HG03378 (cell line): ENCODE measurements around the gene RTN4RL1.
"Not testable (repeated sequence)": the region's sequence is repeated elsewhere in the genome, so short reads cannot be mapped to it uniquely, and the experiment has no call there.

Experiments
- ATAC-seq: cut with Tn5 transposase; IDR thresholded peaks from one replicate; pipeline ENCODE4 v1.9.1; 2021; ENCODE audit warnings: mild to moderate bottlenecking, moderate library complexity; ENCODE audit not compliant: unreplicated experiment

RTN4RL1 gene

GRCh38 chr17:1899403-1900000 is 125.6 kb downstream of the RTN4RL1 start:
- no peak for ATAC-seq

- no peak for ATAC-seq
Measured at GRCh38 chr17:1898872-1899271, 126.3 kb downstream of the RTN4RL1 start.

DNA sequence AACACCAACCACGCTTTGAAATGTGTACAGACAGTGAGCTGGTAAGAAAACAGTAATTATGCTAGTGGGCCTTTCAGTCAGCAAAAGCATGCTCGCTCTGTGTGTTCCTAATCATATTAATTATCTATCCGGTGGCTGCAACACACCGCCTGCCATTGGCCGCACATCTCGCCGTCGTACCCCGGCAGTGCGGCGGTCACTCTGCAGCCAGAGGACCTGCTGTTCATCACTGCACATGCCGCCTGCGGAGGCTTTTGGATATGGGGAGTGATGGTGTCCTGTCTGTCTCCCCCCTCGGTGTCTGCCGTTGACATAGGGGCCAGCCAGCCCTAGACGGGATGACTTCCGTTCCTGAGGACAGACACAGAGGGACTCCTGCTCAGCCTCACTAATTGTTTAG is 126.8 kb downstream of the RTN4RL1 start:
- no peak for ATAC-seq

DNA sequence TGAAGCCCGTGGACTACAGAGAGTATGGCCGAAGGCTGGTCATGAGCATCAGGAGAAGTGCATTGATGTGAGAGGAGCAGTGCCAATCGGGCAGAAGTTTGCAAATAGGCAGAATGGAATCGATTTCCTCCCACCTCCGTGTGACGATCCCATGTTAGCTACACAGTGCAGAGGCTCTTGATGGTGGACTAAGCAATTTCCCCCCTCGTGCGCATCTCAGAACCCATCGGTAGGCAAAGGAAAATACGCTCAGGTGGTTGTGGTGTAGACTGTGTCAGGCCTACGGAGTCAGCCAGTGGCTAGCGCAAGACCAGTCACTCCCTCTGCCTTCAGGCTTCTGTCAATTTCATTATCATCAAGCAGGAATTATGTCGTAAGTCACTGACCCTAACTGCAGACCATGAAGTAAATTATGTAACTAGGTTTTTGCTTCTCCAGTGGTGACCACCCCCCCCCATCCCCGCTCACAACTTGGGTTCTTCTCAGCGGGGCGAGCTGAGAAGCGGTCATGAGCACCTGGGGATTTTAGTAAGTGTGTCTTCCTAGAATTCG is 128.0 kb downstream of the RTN4RL1 start:
- ATAC-seq = no peak

DNA sequence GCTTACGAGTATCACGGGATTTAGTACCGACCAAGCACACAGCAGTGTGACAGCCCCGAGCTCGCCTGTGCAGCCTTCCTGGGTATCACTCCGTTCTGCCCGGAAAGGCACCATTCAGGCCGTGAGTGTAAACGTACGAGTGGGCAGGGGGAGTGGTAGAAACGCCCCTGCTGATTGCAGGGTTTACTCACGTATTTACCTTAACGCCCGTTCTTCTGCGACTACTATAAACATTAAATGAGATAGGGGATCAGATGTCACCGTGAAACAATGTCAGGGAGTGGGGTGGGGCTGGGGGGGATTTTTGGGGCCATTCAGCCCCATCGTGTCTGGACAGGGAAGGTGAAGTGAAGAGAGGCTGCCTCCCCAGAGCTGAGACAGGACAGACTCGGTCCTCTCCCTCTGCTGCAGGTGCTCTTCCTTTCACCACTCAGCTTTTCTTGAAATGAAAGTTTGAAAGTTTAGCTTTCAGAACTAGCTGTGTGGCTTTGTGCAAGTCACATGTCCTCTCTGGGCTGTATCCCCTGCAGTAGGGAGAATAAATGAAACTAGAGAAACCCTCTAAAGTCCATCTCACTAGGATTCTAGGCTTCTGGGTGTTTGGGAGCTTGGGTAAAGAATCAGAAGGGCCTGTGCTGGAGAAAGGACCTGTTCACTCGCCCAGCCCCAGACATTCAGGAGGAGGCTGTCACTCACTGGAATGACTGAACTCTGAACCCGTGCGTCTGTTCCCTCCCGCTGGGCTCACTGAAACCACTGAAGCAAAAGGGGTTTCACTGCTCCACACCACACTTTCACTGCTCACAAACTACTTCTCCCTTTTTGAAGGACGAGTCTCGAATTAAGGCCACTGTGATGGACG is 128.7 kb downstream of the RTN4RL1 start:
- no peak for ATAC-seq

GRCh38 chr17:1895479-1895878 is 129.7 kb downstream of the RTN4RL1 start:
- not testable (repeated sequence) for ATAC-seq

DNA sequence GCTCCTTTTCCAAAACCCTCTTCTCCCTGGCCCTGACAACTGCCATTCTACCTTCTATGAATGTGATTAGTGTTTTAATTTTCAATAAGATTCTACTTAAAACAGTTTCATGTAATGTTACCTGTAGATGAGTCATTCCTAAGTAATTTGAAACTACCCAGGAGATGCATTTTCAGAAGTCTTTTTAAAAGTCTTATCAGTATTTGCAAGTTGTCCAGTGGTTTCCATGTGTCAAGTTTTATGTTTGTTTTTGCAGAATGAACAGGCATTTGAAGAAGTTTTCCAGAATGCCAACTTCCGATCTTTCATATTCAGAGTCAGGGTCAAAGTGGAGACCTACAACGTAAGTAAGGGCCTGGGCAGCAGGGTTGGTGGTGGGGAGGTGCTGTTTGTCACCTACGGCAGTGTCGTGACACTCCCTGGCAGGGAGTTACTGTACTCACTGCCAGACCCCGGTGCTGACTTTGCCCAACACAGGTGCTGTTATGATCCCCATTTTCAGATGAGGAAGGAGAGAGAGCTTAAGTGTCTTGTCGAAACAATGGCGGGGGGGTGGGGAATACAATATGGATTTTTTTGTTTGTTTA is 130.3 kb downstream of the RTN4RL1 start:
- ATAC-seq = no peak

DNA sequence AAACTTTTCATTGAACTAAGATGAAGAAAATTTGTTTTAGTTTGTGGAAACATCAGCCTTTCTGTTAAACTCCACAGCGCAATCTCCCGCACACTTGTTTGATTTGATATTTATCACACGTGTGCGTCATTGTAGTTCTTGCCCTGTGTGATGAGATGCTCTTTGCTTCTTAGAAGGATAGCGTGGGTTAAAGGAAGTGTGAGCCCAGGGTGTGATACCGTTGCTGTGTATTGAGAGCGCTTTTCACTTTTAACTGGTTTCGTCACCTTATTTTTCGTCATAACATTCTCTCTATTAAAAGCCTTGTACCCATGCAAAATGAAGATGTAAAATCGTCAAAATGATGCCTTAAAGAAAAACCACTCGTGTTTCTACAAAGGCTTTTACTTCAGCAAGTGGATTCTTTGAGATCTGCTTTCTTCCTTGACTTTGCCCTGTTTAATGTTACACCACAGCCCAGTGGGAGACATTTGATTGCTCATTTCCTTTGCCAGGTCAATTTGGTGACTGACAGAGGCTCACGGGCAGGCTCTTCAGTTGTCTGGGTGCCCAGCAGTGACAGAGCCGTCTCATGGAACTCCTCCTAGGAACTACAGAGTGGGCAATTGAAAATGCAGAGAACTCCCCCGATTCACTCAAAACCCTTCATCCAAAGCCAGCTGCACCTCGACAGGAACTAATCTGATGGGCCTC is 134.2 kb downstream of the RTN4RL1 start:
- ATAC-seq = no peak

GRCh38 chr17:1888741-1889140 is 136.4 kb downstream of the RTN4RL1 start:
- ATAC-seq = no peak
